Activated CD4-positive, alpha-beta T cell treated with anti-CD3 and anti-CD28 coated beads, Interleukin-2, amount 10 ng/mL, durations not matched to agents 24 days and 14 days (primary cell): ENCODE results near the gene ZC3H18. TPM values are rescaled to one million over a fixed set of nuclear protein-coding genes. Genes with fewer than 3 reads are reported as not detected.
A peak's percentile ranks its signal among the peaks of the same experiment; 100 is the strongest.
"Not testable (repeated sequence)": the region's sequence is repeated elsewhere in the genome, so short reads cannot be mapped to it uniquely, and the experiment has no call there.

Source experiments
- DNase-seq: peaks from one replicate; pipeline ENCODE4 v3.0.0; 2022
- H3K27ac Mint-ChIP-seq: one replicate; pipeline ENCODE4 v1.8.0; 2022; ENCODE audit warnings: mild to moderate bottlenecking, mixed read lengths
- H3K27me3 Mint-ChIP-seq: one replicate; pipeline ENCODE4 v1.8.0; 2022; ENCODE audit warnings: mixed read lengths
- H3K36me3 Mint-ChIP-seq: one replicate; pipeline ENCODE4 v1.8.0; 2022; ENCODE audit warnings: low read depth, mild to moderate bottlenecking, mixed read lengths
- H3K4me1 Mint-ChIP-seq: one replicate; pipeline ENCODE4 v1.8.0; 2021; ENCODE audit warnings: mixed read lengths
- H3K4me3 Mint-ChIP-seq: one replicate; pipeline ENCODE4 v1.8.0; 2022; ENCODE audit warnings: mild to moderate bottlenecking, moderate library complexity, mixed read lengths
- H3K9me3 Mint-ChIP-seq: one replicate; pipeline ENCODE4 v1.8.0; 2021; ENCODE audit warnings: mixed read lengths
- intact Hi-C: fragments of 100-400 bp; cut with micrococcal nuclease; formaldehyde crosslinking; loops from one replicate; pipeline ENCODE4 v1.15.1; 2023
- total RNA-seq: library from RNA; stranded (reverse); gene quantifications from 2 replicates; pipeline ENCODE4 v1.2.3, GENCODE V29; 2022

Gene ZC3H18
- total RNA-seq, 1 donor from 2014 or later, result 106 TPM

DNA sequence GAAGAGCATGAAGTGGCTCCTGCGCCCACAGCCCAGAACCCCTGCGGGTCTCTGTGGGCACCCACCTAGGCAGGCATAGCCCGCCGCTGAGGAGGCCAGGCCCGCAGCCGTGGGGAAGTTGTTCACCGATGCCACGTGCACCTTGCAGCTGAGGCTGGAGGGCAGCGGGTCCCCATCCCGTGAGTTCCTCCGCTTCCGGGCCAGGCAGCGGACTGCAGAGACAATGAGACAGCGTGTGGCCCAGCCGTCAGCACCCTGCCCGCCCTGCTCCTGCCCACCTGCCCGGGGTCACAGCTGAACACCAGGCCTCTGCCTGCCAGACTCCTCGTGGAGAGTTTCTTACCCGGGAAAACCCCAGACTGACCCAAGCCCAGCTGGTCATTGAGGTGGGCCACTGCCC, 87.2 kb downstream of the ZC3H18 start:
- intact Hi-C loops, result no loop called here
- Mint-ChIP-seq H3K4me1 (peaks cover 15% of the 10 kb centered on the region), H3K36me3 (peaks cover 22% of the 10 kb centered on the region), H3K4me3 (no peak overlapping the region), H3K27me3 (no peaks in the 10 kb centered on the region), H3K9me3 (no peaks in the 10 kb centered on the region), H3K27ac (no peak overlapping the region)
- no peak for DNase-seq

DNA sequence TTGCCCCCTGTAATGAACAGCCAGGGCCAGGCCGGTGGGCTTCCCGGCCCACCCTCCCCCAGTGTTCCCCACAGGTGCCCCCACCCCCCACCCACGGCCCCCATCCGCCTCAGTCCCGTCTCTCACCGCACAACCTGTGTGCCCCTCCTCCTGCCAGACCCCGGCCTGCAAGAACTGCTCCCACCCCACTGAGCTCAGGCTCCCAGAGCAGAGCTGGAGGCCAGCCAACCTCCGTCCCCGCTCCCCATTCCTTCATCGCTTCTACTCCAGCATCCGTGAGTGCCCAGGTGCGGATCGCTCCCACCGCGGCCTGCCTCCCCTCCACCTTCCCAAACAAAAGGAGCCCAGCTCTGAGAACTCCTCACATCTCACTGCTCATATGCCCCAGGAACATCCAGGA, 88.5 kb downstream of the ZC3H18 start:
- Mint-ChIP-seq H3K4me1 (peaks cover 17% of the 10 kb centered on the region), H3K27ac (no peak overlapping the region), H3K36me3 (peaks cover 22% of the 10 kb centered on the region), H3K9me3 (no peaks in the 10 kb centered on the region), H3K4me3 (no peak overlapping the region), H3K27me3 (no peaks in the 10 kb centered on the region)
- DNase-seq, result no peak
- intact Hi-C loops, result no loop called here

DNA sequence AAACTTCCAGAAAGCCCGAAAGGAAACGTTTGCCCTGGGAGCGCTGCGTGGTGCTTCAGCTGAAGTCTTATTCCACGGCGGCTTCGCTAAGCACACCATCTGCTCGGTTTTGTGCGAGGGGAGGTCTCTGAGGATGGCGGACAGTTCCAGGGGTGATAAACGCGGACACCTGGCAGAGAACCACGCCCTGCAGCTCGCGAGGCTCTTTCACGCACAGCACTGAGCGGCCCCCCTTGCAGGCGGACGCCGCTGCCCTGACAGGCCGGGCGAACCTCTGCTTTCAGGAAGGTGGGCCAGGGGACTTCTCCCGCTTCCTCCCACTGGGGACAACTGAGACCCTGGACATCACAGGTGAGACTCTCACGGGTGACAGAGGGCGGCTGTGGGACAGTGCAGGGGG, 89.0 kb downstream of the ZC3H18 start:
- DNase-seq, result no peak

DNA sequence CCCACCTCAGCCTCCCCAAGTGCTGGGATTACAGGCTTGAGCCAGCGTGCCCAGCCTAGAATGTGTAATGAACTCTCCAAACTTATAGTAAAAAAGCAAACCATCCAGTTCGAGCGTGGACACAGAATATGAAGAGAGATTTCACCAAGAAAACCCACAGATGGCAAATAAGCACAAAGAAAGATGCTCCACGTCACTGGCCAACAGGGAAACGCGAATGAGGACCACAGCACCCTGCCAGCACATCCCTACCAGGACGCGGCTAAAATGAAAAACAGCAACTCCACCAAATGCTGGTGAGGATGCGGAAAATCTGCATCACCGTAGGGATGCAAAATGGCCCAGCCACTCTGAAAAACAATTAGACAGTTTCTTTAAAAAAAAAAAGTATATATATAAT, 91.3 kb downstream of the ZC3H18 start:
- H3K36me3 Mint-ChIP-seq, result peaks cover 20% of the 10 kb centered on the region
- intact Hi-C loops, result loop anchor here (10.0 kb wide), 1 partner anchor 207 kb away; the partner anchor contains the start of gene ZFPM1
- DNase-seq, result no peak

More for the DNA sequence above, 89.0 kb downstream of the ZC3H18 start:
- intact Hi-C loops, result no loop called here
- Mint-ChIP-seq H3K4me1 (peaks cover 19% of the 10 kb centered on the region), H3K4me3 (no peak overlapping the region), H3K27ac (no peak overlapping the region), H3K9me3 (no peaks in the 10 kb centered on the region), H3K36me3 (peaks cover 22% of the 10 kb centered on the region), H3K27me3 (no peaks in the 10 kb centered on the region)

DNA sequence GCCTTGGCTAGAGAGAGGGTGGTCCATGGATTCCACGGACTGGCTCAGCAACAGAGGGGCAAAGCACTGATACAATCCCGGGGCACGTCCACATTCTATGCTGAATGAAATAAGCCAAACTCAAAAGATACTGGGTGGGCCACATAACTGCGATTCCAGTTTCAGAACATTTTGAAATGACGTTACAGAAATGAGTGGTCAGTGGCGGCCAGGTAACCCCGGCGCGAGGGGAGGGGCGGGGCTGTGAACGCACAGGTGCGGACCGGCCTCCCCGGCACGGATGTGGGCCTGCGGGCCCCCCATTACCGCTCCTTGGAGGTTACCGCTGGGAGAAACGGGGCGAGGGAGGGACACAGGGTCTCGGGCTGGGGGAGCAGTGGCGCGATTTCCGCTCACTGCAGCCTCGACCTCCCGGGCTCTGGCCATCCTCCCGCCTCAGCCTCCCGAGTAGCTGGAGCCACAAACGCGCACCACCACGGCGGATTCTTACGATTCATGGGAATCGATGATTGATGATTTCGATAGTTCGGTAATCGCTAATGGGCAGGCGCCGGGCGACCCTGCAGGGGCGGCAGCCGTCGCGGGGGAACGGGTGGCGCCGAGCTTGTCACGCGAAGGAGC, 92.1 kb downstream of the ZC3H18 start:
- no peaks in the 10 kb centered on the region for H3K27me3 Mint-ChIP-seq
- H3K4me3 Mint-ChIP-seq, result peak overlapping the region; percentile 97
- H3K4me1 Mint-ChIP-seq, result peaks cover 23% of the 10 kb centered on the region
- peaks cover 24% of the 10 kb centered on the region for H3K36me3 Mint-ChIP-seq
- H3K9me3 Mint-ChIP-seq, result no peaks in the 10 kb centered on the region
- H3K27ac Mint-ChIP-seq, result peak overlapping the region; percentile 86
- DNase-seq, result peak; percentile 78
- intact Hi-C loops, result loop anchor here (2.0 to 10.0 kb wide), 2 partner anchors 38 to 208 kb away; partner anchors contain the start of gene ZFPM1

More for the DNA sequence above, 91.3 kb downstream of the ZC3H18 start:
- no peaks in the 10 kb centered on the region for H3K27me3 Mint-ChIP-seq
- H3K9me3 Mint-ChIP-seq, result no peaks in the 10 kb centered on the region
- no peak overlapping the region for H3K27ac Mint-ChIP-seq
- H3K4me3 Mint-ChIP-seq, result peak overlapping the region; percentile 54
- peaks cover 23% of the 10 kb centered on the region for H3K4me1 Mint-ChIP-seq

DNA sequence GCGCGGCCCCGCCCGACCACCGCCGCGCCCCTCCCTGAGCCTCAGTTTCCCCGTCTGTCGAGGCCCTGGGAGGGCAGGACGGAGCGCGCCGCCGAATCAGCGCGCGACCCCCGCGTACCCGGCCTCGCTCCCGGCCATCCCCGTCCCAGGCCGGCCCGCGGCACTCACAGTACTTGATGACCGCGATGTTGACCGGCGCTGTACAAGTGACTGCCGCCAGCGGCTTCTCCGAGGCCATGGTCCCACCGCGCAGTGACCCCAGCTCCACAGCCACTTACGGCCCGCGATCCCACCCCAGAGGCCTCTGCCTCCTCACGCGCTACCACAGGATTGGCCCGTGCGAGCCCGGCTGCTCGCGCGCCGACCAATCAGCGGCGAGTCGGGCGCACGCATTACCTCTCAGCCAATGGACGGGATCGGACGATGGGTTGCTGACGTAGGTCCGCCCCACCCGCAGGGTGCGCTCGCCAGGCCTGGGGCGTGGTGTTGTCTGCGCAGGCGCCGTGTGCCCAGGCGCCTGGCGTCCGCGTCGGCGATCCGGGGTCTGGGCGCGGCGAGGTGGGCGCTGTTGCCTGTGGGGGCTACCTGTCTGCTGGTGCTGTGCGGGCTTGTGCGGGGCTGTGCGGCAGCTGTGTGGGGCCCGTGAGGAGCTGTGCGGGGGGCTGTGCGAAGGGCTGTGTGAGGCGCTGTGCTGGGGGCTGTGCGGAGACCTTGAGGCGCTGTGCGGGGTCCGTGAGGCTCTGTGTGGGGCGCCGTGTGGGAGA, 92.8 kb downstream of the ZC3H18 start, which contains the start of gene MVD:
Gene MVD, minus strand, starts transcription at position 249 of the 764 bp plus-strand sequence. Its CDS starts 11 bp downstream, at position 238.
- Mint-ChIP-seq H3K4me3 (peak within 1 kb of the TSS; percentile 97), H3K27ac (peak within 1 kb of the TSS; percentile 93), H3K9me3 (no peaks in the 10 kb centered on the region), H3K4me1 (peaks cover 23% of the 10 kb centered on the region), H3K36me3 (peaks cover 24% of the 10 kb centered on the region), H3K27me3 (no peaks in the 10 kb centered on the region)
- DNase-seq, result peak; percentile 99
- intact Hi-C loops, result loop anchor here (1.0 to 10.0 kb wide), 4 partner anchors 12 to 208 kb away; partner anchors contain the start of genes CYBA, SNAI3 and ZFPM1

DNA sequence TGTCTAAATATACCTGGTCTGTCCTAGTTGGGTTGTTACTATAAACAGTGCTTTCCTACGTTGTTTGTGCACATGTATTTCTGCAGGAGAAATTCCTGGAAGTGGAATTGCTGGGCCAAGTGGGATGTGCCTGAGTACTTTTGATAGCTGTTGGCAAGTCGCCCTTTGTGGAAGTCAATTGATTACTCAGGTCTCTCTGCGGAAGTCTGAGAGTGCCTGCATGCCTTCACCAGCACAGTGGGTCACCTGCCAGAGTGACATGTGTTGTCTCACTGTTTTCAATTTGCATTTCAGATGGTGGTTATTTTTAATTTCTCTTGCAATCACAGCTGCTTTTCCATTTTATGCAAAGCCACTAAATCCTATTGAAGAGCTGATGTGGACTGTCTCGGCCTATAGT, 94.9 kb downstream of the ZC3H18 start:
- Mint-ChIP-seq H3K27me3 (no peaks in the 10 kb centered on the region), H3K27ac (no peak overlapping the region), H3K4me3 (peak overlapping the region; percentile 49), H3K9me3 (no peaks in the 10 kb centered on the region), H3K4me1 (peaks cover 19% of the 10 kb centered on the region), H3K36me3 (peaks cover 24% of the 10 kb centered on the region)
- intact Hi-C loops, result loop anchor here (10.0 kb wide), 1 partner anchor 210 kb away; the partner anchor contains the start of gene ZFPM1
- DNase-seq, result no peak

DNA sequence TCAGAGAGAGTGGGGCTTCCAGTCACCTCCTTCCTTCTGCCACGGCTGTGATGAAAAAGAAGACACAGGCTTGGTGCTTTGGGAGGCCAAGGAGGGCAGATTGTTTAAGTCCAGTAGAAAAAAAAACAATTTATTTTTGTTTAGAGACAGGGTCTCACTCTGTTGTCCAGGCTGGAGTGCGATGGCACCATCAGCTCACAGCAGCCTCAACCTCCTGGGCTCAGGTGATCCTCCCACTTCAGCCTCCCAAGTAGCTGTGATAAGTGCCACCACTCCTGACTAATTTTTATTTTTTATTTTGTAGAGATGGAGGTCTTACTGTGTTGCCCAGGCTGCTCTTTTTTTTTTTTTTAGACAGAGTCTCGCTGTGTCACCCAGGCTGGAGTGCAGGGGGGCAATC, 95.4 kb downstream of the ZC3H18 start:
- no peak for DNase-seq
- Mint-ChIP-seq H3K4me3 (no peak overlapping the region), H3K27ac (no peak overlapping the region), H3K4me1 (peaks cover 17% of the 10 kb centered on the region), H3K27me3 (no peaks in the 10 kb centered on the region), H3K36me3 (peaks cover 22% of the 10 kb centered on the region), H3K9me3 (no peaks in the 10 kb centered on the region)
- intact Hi-C loops, result loop anchor here (10.0 kb wide), 1 partner anchor 211 kb away; the partner anchor contains the start of gene ZFPM1

DNA sequence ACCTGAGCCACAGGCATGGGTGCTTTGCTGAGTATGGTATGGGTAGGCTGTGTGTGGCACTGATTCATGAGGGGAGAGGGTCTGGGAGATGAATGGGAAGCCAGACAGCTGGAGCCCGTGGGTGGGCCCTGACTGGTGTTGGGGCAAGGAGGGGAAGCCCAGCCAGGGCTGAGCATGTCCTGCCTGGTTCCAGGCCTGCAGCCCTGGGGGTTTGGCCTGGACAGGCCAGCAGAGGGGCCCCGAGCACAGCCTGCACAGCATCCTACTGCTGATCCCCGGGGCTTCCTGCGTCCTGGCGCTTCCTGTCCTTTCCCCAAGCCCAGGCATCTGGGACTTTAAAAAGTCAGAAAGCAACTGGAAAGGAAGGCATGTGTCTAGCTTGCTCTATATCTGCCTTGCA, 97.3 kb downstream of the ZC3H18 start:
- no peak overlapping the region for H3K4me3 Mint-ChIP-seq
- peaks cover 17% of the 10 kb centered on the region for H3K36me3 Mint-ChIP-seq
- no peaks in the 10 kb centered on the region for H3K9me3 Mint-ChIP-seq
- intact Hi-C loops, result loop anchor here (10.0 kb wide), 1 partner anchor 213 kb away; the partner anchor contains the start of gene ZFPM1
- H3K27me3 Mint-ChIP-seq, result no peaks in the 10 kb centered on the region
- peaks cover 7% of the 10 kb centered on the region for H3K4me1 Mint-ChIP-seq
- H3K27ac Mint-ChIP-seq, result no peak overlapping the region
- DNase-seq, result no peak

DNA sequence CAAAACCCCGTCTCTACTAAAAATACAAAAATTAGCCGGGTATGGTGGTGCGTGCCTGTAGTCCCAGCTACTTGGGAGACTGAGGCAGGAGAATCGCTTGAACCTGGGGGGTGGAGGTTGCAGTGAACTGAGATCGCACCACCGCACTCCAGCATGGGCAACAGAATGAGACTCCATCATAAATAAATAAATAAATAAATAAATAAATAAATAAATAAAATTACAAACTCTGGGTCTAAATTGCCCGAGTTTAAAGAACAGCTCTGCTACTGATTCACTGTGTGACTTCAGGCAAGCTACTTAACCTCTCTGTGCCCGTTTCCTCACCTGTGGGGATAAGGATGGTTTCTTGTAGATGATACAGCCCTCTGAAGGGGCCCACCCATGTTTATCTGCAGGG, 99.3 kb downstream of the ZC3H18 start:
- DNase-seq, H3K4me3 Mint-ChIP-seq, H3K27me3 Mint-ChIP-seq, H3K4me1 Mint-ChIP-seq, H3K27ac Mint-ChIP-seq, H3K9me3 Mint-ChIP-seq: not testable (repeated sequence)
- H3K36me3 Mint-ChIP-seq, result peaks cover 14% of the 10 kb centered on the region
- intact Hi-C loops, result loop anchor here (10.0 kb wide), 1 partner anchor 215 kb away; the partner anchor contains the start of gene ZFPM1

DNA sequence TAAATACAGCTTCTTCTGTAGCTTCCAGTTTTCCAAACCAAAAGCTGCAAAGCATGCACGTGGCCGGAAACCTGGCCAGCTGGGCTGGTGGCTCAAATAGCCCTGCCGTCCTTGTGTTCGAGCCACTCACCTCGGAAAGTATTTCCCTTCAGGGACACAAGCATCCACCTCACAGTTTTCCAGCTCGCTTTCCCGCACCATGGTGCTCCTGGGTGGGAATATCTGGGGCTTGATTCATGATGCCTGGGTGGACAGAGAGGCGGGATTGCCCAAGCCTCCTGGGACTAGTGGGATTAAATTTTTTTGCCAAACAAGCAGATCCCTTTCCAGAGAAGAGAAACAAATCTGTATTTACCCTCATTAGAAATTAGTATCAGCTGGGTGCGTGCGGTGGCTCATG, 99.8 kb downstream of the ZC3H18 start:
- H3K4me3 Mint-ChIP-seq, result no peak overlapping the region
- no peak for DNase-seq
- intact Hi-C loops, result loop anchor here (10.0 kb wide), 1 partner anchor 215 kb away; the partner anchor contains the start of gene ZFPM1
- H3K9me3 Mint-ChIP-seq, result no peaks in the 10 kb centered on the region
- H3K27ac Mint-ChIP-seq, result no peak overlapping the region
- H3K27me3 Mint-ChIP-seq, result no peaks in the 10 kb centered on the region
- peaks cover 13% of the 10 kb centered on the region for H3K36me3 Mint-ChIP-seq
- peaks cover 2% of the 10 kb centered on the region for H3K4me1 Mint-ChIP-seq

DNA sequence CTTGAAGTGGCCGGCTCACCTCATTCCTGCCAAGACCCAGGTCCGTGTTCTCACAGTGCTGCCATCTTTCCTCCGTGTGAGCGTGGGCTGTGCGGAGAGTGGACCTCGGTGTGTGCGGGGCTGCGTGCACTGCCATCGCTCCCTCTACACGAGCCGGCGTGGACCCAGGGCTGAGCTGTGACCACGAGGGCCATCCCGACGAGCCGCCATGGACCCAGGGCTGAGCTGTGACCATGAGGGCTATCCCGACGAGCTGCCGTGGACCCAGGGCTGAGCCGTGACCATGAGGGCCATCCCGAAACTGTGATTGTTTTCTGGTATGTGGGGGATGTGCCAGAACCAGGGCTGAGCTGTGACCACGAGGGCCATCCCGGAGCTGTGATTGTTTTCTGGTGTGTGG, 101.6 kb downstream of the ZC3H18 start:
- H3K27me3 Mint-ChIP-seq, result no peaks in the 10 kb centered on the region
- intact Hi-C loops, result no loop called here
- no peak overlapping the region for H3K27ac Mint-ChIP-seq
- H3K4me3 Mint-ChIP-seq, result no peak overlapping the region
- no peaks in the 10 kb centered on the region for H3K9me3 Mint-ChIP-seq
- peaks cover 9% of the 10 kb centered on the region for H3K36me3 Mint-ChIP-seq
- H3K4me1 Mint-ChIP-seq, result no peaks in the 10 kb centered on the region
- DNase-seq, result no peak

DNA sequence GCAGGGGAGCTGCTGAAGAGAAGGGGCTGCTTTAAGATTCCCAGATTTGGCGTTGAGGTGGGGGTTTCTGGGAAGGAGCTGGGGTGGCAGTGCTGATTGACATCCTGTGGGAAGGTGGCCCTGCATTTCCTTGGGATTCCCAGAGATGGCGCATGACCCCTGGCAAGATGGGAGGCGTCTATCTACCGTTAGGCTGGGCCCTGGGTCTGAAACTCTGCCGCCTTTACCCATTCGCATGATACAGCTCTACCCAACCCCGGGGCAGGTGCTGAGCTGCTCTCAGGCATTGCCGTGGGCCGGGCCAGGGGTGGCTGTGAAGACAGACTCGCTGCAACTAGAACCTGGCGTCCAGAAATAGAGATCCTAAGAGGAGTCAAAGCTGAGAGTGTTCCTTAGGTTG, 102.6 kb downstream of the ZC3H18 start:
- Mint-ChIP-seq H3K27ac (no peak overlapping the region), H3K9me3 (no peaks in the 10 kb centered on the region), H3K4me1 (no peaks in the 10 kb centered on the region), H3K4me3 (no peak overlapping the region), H3K36me3 (peaks cover 8% of the 10 kb centered on the region), H3K27me3 (no peaks in the 10 kb centered on the region)
- intact Hi-C loops, result no loop called here
- no peak for DNase-seq
